ENCODE measurements around the gene FBXO45. TPM values are rescaled to one million over a fixed set of nuclear protein-coding genes. Genes with fewer than 3 reads are reported as not detected.

The FBXO45 gene
- total RNA-seq, 3 donors from 2014 or later (not counting 1 experiment from before 2014, with no cell fraction given): 3.2 to 7.9 (median 7.8) TPM

- no peak overlapping the region for H3K4me3 Mint-ChIP-seq
- intact Hi-C loops (cut with micrococcal nuclease): no loop called here
- H3K9me3 Mint-ChIP-seq: no peaks in the 10 kb centered on the region
- Histone ChIP-seq H3K4me1 (ENCODE audit: control insufficient read depth, insufficient read depth, low read length) (peaks cover 46% of the 10 kb centered on the region), H3K27me3 (ENCODE audit: control insufficient read depth, insufficient read depth, low read length) (no peaks in the 10 kb centered on the region), H3K27ac (ENCODE audit: low read length) (peak overlapping the region; percentile 13), H3K36me3 (ENCODE audit: control insufficient read depth, insufficient read depth, low read length) (no peaks in the 10 kb centered on the region), H3K9me3 (ENCODE audit: control insufficient read depth, insufficient read depth, low read length) (no peaks in the 10 kb centered on the region), H3K4me3 (ENCODE audit: low read length) (no peak overlapping the region)
- 93% methylated on average over 5 of the region's 6 CpGs for WGBS (ENCODE audit: insufficient coverage)
- peaks cover 27 to 33% of the 10 kb centered on the region in 2 donors for H3K4me1 Mint-ChIP-seq
- ATAC-seq: no peak
- H3K36me3 Mint-ChIP-seq: no peaks in the 10 kb centered on the region
- no peak for TF ChIP-seq CTCF (IDR thresholded peaks at IDR 0.05)
- no peaks in the 10 kb centered on the region for H3K27me3 Mint-ChIP-seq (ENCODE audit: low read depth in 2 of 2)
- no peak for DNase-seq
- peak overlapping the region in 1 of 2 donors; percentile 73 for H3K27ac Mint-ChIP-seq
These were observed 56.9 kb downstream of the FBXO45 start for GRCh38 chr3:196625331-196625730.

GRCh38 chr3:196627918-196628231 is 59.4 kb downstream of the FBXO45 start:
- ATAC-seq (no peak), DNase-seq (no peak)
- no peaks in the 10 kb centered on the region for H3K27me3 Mint-ChIP-seq (ENCODE audit: low read depth in 2 of 2)
- no peaks in the 10 kb centered on the region for H3K9me3 ChIP-seq (ENCODE audit: control insufficient read depth, insufficient read depth, low read length)
- H3K36me3 Mint-ChIP-seq: no peaks in the 10 kb centered on the region
- no peaks in the 10 kb centered on the region for H3K27me3 ChIP-seq (ENCODE audit: control insufficient read depth, insufficient read depth, low read length)
- intact Hi-C loops (cut with micrococcal nuclease): no loop called here
- no peak overlapping the region for H3K4me3 Mint-ChIP-seq
- H3K9me3 Mint-ChIP-seq: no peaks in the 10 kb centered on the region
- peaks cover 63% of the 10 kb centered on the region for H3K4me1 ChIP-seq (ENCODE audit: control insufficient read depth, insufficient read depth, low read length)
- peaks cover 50 to 53% of the 10 kb centered on the region in 2 donors for H3K4me1 Mint-ChIP-seq
- no peak for TF ChIP-seq CTCF (IDR thresholded peaks at IDR 0.05)
- 98% methylated on average over 8 of the region's 8 CpGs for WGBS (ENCODE audit: insufficient coverage)
- no peaks in the 10 kb centered on the region for H3K36me3 ChIP-seq (ENCODE audit: control insufficient read depth, insufficient read depth, low read length)
- H3K27ac Mint-ChIP-seq: no peak overlapping the region
- no peak overlapping the region for H3K4me3 ChIP-seq (ENCODE audit: low read length)
- H3K27ac ChIP-seq (ENCODE audit: low read length): no peak overlapping the region

GRCh38 chr3:196629228-196629627 is 60.8 kb downstream of the FBXO45 start:
- Mint-ChIP-seq H3K27ac (peak overlapping the region; percentile 93 to 95), H3K27me3 (ENCODE audit: low read depth in 2 of 2) (no peaks in the 10 kb centered on the region), H3K9me3 (no peaks in the 10 kb centered on the region), H3K36me3 (no peaks in the 10 kb centered on the region), H3K4me3 (peak overlapping the region; percentile 86), H3K4me1 (peaks cover 62 to 64% of the 10 kb centered on the region in 2 donors)
- DNase-seq (no peak), ATAC-seq (no peak)
- Histone ChIP-seq H3K4me1 (ENCODE audit: control insufficient read depth, insufficient read depth, low read length) (peaks cover 70% of the 10 kb centered on the region), H3K4me3 (ENCODE audit: low read length) (no peak overlapping the region), H3K36me3 (ENCODE audit: control insufficient read depth, insufficient read depth, low read length) (no peaks in the 10 kb centered on the region), H3K9me3 (ENCODE audit: control insufficient read depth, insufficient read depth, low read length) (no peaks in the 10 kb centered on the region), H3K27me3 (ENCODE audit: control insufficient read depth, insufficient read depth, low read length) (no peaks in the 10 kb centered on the region), H3K27ac (ENCODE audit: low read length) (no peak overlapping the region)
- WGBS (ENCODE audit: insufficient coverage): 42% methylated on average over 1 of the region's 2 CpGs
- intact Hi-C loops (cut with micrococcal nuclease): no loop called here
- no peak for TF ChIP-seq CTCF (IDR thresholded peaks at IDR 0.05)

GRCh38 chr3:196631682-196632045 is 63.2 kb downstream of the FBXO45 start:
- Mint-ChIP-seq H3K9me3 (no peaks in the 10 kb centered on the region), H3K4me3 (peak overlapping the region; percentile 86), H3K4me1 (peaks cover 72 to 73% of the 10 kb centered on the region in 2 donors), H3K27ac (peak overlapping the region; percentile 93 to 95), H3K27me3 (ENCODE audit: low read depth in 2 of 2) (no peaks in the 10 kb centered on the region), H3K36me3 (no peaks in the 10 kb centered on the region)
- no peaks in the 10 kb centered on the region for H3K9me3 ChIP-seq (ENCODE audit: control insufficient read depth, insufficient read depth, low read length)
- H3K27ac ChIP-seq (ENCODE audit: low read length): peak overlapping the region; percentile 92
- peak; percentile 1 to 21 (median 14) for ATAC-seq
- H3K4me3 ChIP-seq (ENCODE audit: low read length): peak overlapping the region; percentile 51
- WGBS (ENCODE audit: insufficient coverage): 3% methylated on average over 5 of the region's 5 CpGs
- intact Hi-C loops (cut with micrococcal nuclease): loop anchor here (1.0 to 5.0 kb wide), 4 partner anchors 12 to 81 kb away; partner anchors contain the start of genes CEP19, FBXO45, PIGX and WDR53
- DNase-seq: peak in 1 of 2 donors; percentile 64
- no peak for TF ChIP-seq CTCF (IDR thresholded peaks at IDR 0.05)
- no peaks in the 10 kb centered on the region for H3K36me3 ChIP-seq (ENCODE audit: control insufficient read depth, insufficient read depth, low read length)
- no peaks in the 10 kb centered on the region for H3K27me3 ChIP-seq (ENCODE audit: control insufficient read depth, insufficient read depth, low read length)
- peaks cover 76% of the 10 kb centered on the region for H3K4me1 ChIP-seq (ENCODE audit: control insufficient read depth, insufficient read depth, low read length)

Data from natural killer cell (primary cell).